NCI-H526 treated with DMSO at 0.1 percent for 48 hours (cell line): ENCODE results near the gene FSTL1.
A peak's percentile ranks its signal among the peaks of the same experiment; 100 is the strongest.

Experiments
- DNase-seq: peaks from one replicate; lab custom pipeline; 2025; lab: John Stamatoyannopoulos, UW

FSTL1 gene

GRCh38 chr3:120450600-120451271, at the start of gene FSTL1:
TSS of gene FSTL1 (minus strand) at chr3:120450992. CDS start at chr3:120450746, 246 bp downstream.
- DNase-seq: peak; percentile 24

GRCh38 chr3:120498556-120499346, 48.0 kb upstream of the FSTL1 start:
- no peak for DNase-seq

GRCh38 chr3:120497818-120498217, 47.0 kb upstream of the FSTL1 start:
- DNase-seq: no peak

- DNase-seq: no peak
These were observed 46.5 kb upstream of the FSTL1 start for GRCh38 chr3:120497336-120497735.

GRCh38 chr3:120496278-120497002, 45.6 kb upstream of the FSTL1 start:
- DNase-seq: no peak

GRCh38 chr3:120495809-120496208, 45.0 kb upstream of the FSTL1 start:
- DNase-seq: no peak

- DNase-seq: no peak
These were observed 41.3 kb upstream of the FSTL1 start for GRCh38 chr3:120492103-120492502.

GRCh38 chr3:120489421-120489820, 38.6 kb upstream of the FSTL1 start:
- DNase-seq: no peak

GRCh38 chr3:120488296-120488695, 37.5 kb upstream of the FSTL1 start:
- DNase-seq: no peak

GRCh38 chr3:120487191-120487650, 36.4 kb upstream of the FSTL1 start:
- DNase-seq: no peak

- no peak for DNase-seq
These were observed 30.3 kb upstream of the FSTL1 start for GRCh38 chr3:120481081-120481480.

GRCh38 chr3:120477781-120478180, 27.0 kb upstream of the FSTL1 start:
- DNase-seq: no peak

- DNase-seq: no peak
These were observed 25.1 kb upstream of the FSTL1 start for GRCh38 chr3:120475722-120476377.

- no peak for DNase-seq
These were observed 23.3 kb upstream of the FSTL1 start for GRCh38 chr3:120473896-120474675.

- DNase-seq: no peak
These were observed 22.6 kb upstream of the FSTL1 start for GRCh38 chr3:120473389-120473788.

- DNase-seq: no peak
These were observed 21.5 kb upstream of the FSTL1 start for GRCh38 chr3:120472121-120472844.

- no peak for DNase-seq
These were observed 20.9 kb upstream of the FSTL1 start for GRCh38 chr3:120471643-120472042.

GRCh38 chr3:120470870-120471269, 20.1 kb upstream of the FSTL1 start:
- no peak for DNase-seq

GRCh38 chr3:120469882-120470301, 19.1 kb upstream of the FSTL1 start:
- no peak for DNase-seq

- no peak for DNase-seq
These were observed 18.6 kb upstream of the FSTL1 start for GRCh38 chr3:120469440-120469839.
